HG03575 (cell line): Measurements from ENCODE around the gene SDS.
"Not testable (repeated sequence)": the region's sequence is repeated elsewhere in the genome, so short reads cannot be mapped to it uniquely, and the experiment has no call there.

Experiments
- ATAC-seq: cut with Tn5 transposase; IDR thresholded peaks from one replicate; pipeline ENCODE4 v1.9.1; 2021; ENCODE audit not compliant: unreplicated experiment, insufficient number of reproducible peaks, low FRiP score; ENCODE audit errors: extremely low read depth

Gene SDS

DNA sequence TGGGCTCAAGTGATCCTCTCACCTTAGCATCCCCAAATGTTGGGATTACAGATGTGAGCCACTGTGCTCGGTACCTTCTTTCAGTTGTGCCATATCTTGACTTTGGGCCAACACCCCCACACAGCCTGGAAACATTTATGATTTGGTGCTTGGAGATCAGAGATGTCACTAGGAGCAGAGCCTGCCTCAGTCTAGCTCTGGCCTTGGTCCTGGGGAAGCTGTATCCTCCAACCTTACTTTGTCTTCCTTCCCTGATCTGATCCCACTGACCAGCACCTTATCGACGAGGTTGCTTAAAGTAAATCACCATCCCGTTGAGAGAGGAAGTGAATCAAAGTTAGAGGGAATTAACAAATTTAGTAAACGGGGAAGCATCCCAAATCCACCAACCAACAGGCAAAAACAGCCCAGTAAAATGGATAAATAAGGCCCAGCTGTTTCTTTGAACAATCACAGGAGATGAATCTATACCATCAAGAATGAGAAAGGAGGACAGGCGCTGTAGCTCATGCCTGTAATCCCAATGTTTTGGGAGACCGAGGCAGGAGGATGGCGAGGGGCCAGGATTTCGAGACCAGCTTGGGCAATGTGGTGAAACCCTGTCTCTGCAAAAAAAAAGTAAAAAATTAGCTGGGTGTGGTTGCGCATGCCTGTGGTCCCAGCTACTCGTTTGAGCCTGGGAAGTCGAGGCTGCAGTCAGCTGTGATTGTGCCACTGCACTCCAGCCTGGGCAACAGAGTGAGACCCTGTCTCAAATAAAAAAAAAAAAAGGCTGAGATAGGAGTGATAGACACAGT lies 41.9 kb downstream of the SDS start:
- no peak for ATAC-seq

- ATAC-seq: no peak
These were observed 43.5 kb downstream of the SDS start for GRCh38 chr12:113359939-113360748.

DNA sequence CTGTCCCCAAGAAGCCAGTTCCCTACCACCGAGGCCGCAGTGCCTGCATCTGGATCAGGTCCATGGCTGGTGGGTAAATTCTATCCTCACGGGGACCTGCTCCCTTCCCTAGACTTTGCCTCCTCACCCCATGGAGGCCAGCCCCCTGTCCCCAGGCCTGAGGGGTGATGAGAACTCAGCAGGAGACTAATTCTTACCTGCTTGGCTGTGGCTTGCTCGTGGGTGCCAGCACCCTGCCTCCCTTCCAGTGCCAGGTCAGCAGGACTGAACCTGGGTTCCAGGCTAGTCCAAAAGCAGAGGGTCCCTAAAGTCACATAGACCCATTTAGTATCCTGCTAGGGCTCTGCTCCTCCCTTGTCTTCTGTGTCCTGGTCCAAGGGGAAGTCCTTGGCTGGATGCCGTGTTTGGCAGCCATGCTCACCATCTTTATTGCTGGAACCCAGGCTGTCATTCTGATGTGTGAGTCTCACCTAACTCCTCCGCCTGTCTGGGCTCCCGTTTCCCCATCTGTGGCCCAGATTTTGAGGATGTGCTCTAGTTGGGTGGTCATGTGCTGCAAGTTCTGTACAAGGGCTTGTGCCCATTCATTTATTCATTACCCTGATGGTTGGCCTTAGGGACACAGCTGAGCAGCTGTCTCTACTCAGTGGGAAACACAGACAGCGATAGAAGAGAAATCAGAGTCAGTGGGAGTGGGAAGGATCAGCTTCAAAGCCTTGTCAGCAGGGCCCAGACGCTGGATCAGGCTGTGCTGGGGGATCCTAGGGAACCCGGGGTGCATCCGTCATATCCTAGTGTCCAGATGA lies 44.4 kb downstream of the SDS start:
- no peak for ATAC-seq

DNA sequence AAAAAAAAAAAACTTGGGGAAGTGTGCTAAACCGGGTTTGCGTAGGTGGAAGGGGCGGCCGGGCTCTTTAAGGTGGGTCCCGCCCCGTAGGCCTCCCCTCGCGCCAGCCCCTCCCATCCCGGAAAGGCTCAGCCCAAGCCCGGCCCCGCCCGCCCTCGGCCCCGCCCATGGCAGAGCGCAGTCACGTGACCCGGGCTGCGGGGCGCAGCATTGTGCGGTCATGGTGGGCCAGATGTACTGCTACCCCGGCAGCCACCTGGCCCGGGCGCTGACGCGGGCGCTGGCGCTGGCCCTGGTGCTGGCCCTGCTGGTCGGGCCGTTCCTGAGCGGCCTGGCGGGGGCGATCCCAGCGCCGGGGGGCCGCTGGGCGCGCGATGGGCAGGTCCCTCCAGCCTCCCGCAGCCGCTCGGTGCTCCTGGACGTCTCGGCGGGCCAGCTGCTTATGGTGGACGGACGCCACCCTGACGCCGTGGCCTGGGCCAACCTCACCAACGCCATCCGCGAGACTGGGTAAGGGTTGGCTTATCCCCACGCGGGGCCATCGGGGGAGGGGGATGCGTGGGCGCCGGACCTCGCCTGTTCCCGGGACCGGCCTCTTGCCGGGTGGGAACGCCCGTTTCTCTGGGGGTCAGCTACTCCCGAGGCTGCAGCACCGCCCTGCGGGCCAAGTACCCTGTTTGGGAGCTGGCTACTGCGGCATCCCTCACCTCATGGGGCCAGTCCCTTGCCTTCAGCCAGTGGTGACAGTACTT lies 45.1 kb downstream of the SDS start, which contains the start of gene PLBD2:
Gene PLBD2 (plus strand): TSS at position 207 of the 752 bp plus-strand sequence. CDS start 14 bp downstream, at position 221.
- ATAC-seq: peak; percentile 45

DNA sequence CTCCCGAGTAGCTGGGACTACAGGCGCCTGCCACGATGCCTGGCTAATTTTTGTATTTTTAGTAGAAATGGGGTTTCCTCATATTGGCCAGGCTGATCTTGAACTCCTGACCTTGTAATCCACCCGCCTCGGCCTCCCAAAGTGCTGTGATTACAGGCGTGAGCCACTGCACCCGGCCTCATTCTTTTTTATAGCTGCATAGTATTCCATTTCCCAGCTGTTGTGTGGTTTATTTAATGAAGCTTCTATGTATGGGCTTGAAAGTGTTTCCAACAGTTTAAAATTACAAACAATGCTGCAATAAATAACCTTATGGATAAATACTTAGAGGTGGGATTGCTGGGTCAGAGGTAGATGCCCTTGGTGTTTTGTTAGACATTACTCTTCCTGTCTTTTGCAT lies 49.5 kb downstream of the SDS start:
- ATAC-seq: not testable (repeated sequence)

- no peak for ATAC-seq
These were observed 52.6 kb downstream of the SDS start for GRCh38 chr12:113351089-113351488.

GRCh38 chr12:113348849-113349536 lies 54.7 kb downstream of the SDS start:
- no peak for ATAC-seq

DNA sequence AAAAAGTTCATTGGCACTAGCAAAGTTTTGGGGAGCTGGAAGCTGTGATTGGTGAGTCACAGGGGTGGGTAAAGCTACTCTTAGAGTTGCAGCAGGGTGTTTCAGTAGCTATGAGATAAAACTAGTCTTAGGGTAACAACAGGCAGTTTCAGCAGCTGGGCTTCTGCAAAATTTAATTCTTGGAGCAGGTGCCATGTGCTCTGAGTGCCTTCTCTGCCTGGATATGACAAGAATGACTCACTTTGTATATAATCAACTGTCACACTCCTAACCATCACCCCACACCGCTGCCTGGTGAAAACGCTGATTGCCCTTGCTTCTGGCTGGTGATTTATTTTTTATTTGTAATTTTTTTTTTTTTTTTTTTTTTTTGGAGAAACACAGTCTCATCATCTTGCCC lies 55.8 kb downstream of the SDS start:
- no peak for ATAC-seq

DNA sequence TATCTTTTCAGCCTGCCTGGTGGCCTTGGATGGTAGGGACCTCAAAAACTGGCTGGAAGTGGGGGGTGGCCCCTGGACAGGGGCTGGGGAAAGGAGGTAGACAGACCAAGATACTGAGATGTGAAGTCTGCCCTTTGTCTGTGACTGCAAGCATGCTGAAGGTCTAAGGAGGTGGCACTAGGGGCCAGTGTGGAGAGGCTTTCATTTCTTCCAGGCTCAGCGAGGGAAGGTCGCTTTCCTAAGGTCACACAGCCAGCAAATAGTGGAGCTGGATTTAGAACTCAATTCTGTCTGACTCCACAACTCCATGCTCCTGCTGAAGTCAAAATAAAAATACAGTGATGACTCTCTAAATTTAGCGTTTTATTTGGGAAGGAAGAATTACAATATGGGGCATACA lies 56.6 kb downstream of the SDS start:
- ATAC-seq: no peak

DNA sequence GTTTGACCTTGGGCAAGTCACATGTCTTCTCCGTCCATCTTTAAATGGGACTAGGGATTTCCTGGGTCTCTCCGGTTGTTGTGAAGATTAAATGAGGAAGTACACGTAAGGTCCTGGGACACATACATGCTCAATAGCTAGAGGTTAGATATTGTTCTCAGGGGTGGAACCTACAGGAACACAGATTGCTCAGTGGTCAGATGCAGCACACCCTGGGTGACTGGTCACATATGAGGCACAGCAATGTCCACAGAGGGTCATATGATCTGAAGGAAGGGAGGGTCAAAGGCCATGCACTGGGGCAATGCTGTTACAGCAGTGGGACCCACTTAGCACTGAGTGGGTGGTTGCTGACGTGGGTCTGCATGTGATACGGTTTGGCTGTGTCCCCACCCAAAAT lies 57.3 kb downstream of the SDS start:
- no peak for ATAC-seq

DNA sequence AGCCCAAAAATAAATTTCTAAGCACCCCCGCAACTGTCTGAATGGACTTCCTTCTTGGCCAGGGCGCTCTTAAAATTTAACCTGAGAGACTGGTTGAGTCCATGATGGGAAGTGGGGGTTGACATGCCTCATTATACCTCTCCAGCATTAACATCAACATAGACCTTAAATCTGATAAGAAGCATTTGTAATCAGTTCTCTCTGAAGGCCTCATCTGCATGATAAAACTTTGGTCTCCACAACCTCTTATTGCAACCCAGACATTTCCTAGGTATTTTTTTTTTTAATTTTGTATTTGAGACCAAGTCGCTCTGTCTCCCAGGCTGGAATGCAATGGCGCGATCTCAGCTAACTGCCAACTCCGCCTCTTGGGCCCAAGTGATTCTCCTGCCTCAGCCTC lies 58.4 kb downstream of the SDS start:
- no peak for ATAC-seq
